A549 (cell line): ENCODE measurements around the gene FAM193A. TPM values are rescaled to one million over a fixed set of nuclear protein-coding genes. Genes with fewer than 3 reads are reported as not detected.

Experiments used
- ATAC-seq, 2 experiments: fragments of 200-7000 bp in 1 of 2; fragments of >200 bp in 1 of 2; cut with Nextera tagmentation in 1 of 2; cut with Tn5 transposase in 1 of 2; 3 replicates each; pipeline versions ENCODE4 v1.8.0 to v1.9.1; 2018 to 2020; ENCODE audit warnings: mild to moderate bottlenecking in 1 of 2, moderate library complexity in 1 of 2
- CTCF ChIA-PET: fragments of 300-600 bp; sonication (Branson Sonifier 250); formaldehyde crosslinking; extraction: SDS; loops from one replicate; lab custom pipeline; 2021; ENCODE audit warnings: antibody characterized with exemption, inconsistent platforms; lab: Yijun Ruan, JAX
- POLR2A ChIA-PET: fragments of 350-600 bp; formaldehyde crosslinking; extraction: SDS; loops from one replicate; lab custom pipeline; 2021; ENCODE audit warnings: antibody characterized with exemption, inconsistent platforms; lab: Yijun Ruan, JAX
- DNase-seq, 2 experiments: peaks; one replicate each; pipeline versions ENCODE4 v3.0.0 to v3.0.0-alpha.2; 2011 to 2016; ENCODE audit warnings: low read depth in 1 of 2, low spot score in 1 of 2
- FAIRE-seq: peaks from 2 replicates; lab custom pipeline; 2011; peaks lifted over from hg19 to GRCh38; lab: Jason Lieb, UNC
- H3K27ac ChIP-seq, 2 experiments: fragments of >200 bp; sonication (Bioruptor Twin); formaldehyde crosslinking; 3 replicates each; pipeline ENCODE4 v1.5.1; 2016 to 2017
- H3K4me1 ChIP-seq: fragments of >200 bp; sonication (Bioruptor Twin); formaldehyde crosslinking; 3 replicates; pipeline ENCODE4 v1.6.1; 2016
- H3K4me2 ChIP-seq: fragments of >200 bp; sonication (Bioruptor Twin); formaldehyde crosslinking; 3 replicates; pipeline ENCODE4 v1.6.1; 2016
- H3K4me3 ChIP-seq: fragments of >200 bp; sonication (Bioruptor Twin); formaldehyde crosslinking; 3 replicates; pipeline ENCODE4 v1.5.1; 2016
- H3K9me3 ChIP-seq: fragments of >200 bp; sonication (Bioruptor Twin); formaldehyde crosslinking; 3 replicates; pipeline ENCODE4 v1.6.1; 2016
- CEBPB ChIP-seq, 2 experiments: fragments of >200 bp in 1 of 2; sonication (Bioruptor Twin) in 1 of 2; formaldehyde crosslinking in 1 of 2; IDR thresholded peaks; 2 replicates each; pipeline ENCODE4 v1.6.1; 2012 to 2016
- EHMT2 ChIP-seq: fragments of 200-600 bp; sonication (generic); IDR thresholded peaks from 2 replicates; pipeline ENCODE4 v1.6.1; 2016; ENCODE audit warnings: antibody characterized with exemption, low read depth, mild to moderate bottlenecking, moderate library complexity
- EP300 ChIP-seq, 2 experiments: fragments of >200 bp; sonication (Bioruptor Twin); formaldehyde crosslinking; IDR thresholded peaks; 2 replicates in 1 of 2; 3 replicates in 1 of 2; pipeline ENCODE4 v1.6.1; 2016 to 2017
- HOXB13 ChIP-seq: fragments of 250-450 bp; sonication (Bioruptor Pico); IDR thresholded peaks from 2 replicates; pipeline ENCODE4 v1.5.0; 2020; ENCODE audit warnings: low read depth, mild to moderate bottlenecking, moderate library complexity
- HOXB5 ChIP-seq: fragments of 250-450 bp; sonication (Bioruptor Pico); IDR thresholded peaks from 2 replicates; pipeline ENCODE4 v1.5.0; 2020; ENCODE audit warnings: mild to moderate bottlenecking, moderate library complexity
- MYC ChIP-seq: IDR thresholded peaks from 2 replicates; pipeline ENCODE4 v1.6.1; 2012; ENCODE audit warnings: mild to moderate bottlenecking, inconsistent platforms, low read length, improper control_type of control experiment, borderline replicate concordance
- NFE2L2 ChIP-seq: fragments of 150-350 bp; conservative IDR thresholded peaks from 2 replicates; pipeline ENCODE4 v1.6.1; 2014; ENCODE audit warnings: low read length
- NPAS2 ChIP-seq: fragments of 250-450 bp; sonication (Bioruptor Pico); IDR thresholded peaks from 2 replicates; pipeline ENCODE4 v1.8.0; 2022; ENCODE audit warnings: mild to moderate bottlenecking, moderate library complexity, borderline replicate concordance
- RCOR1 ChIP-seq: fragments of 150-350 bp; IDR thresholded peaks from 2 replicates; pipeline ENCODE4 v1.6.1; 2014; ENCODE audit warnings: antibody characterized with exemption, low read length, low read depth
- SREBF2 ChIP-seq: fragments of 450-650 bp; IDR thresholded peaks from 2 replicates; pipeline ENCODE4 v1.6.1; 2014; ENCODE audit warnings: mild to moderate bottlenecking, moderate library complexity
- TP53 ChIP-seq: fragments of 250-450 bp; sonication (Bioruptor Pico); IDR thresholded peaks from 2 replicates; pipeline ENCODE4 v1.5.0; 2021; ENCODE audit warnings: mild to moderate bottlenecking, moderate library complexity
- ZNF302 ChIP-seq: fragments of 250-450 bp; sonication (Bioruptor Pico); IDR thresholded peaks from 2 replicates; pipeline ENCODE4 v1.9.0; 2021; ENCODE audit warnings: inconsistent platforms, mild to moderate bottlenecking, moderate library complexity
- ZSCAN20 ChIP-seq: fragments of 250-450 bp; sonication (Bioruptor Pico); IDR thresholded peaks from 2 replicates; pipeline ENCODE4 v1.8.0; 2022; ENCODE audit warnings: mild to moderate bottlenecking, moderate library complexity
- WGBS: methylation state at CpG from one replicate; pipeline ENCODE4 v1.1.6; 2017; ENCODE audit errors: missing lambda C conversion rate; 5-methylcytosine and 5-hydroxymethylcytosine counted together
- polyA plus RNA-seq, 4 experiments: library from polyadenylated mRNA; depleted of rRNA in 3 of 4; stranded (reverse); fragments of >200 nt; fragmentation: RNase III in 1 of 4; extraction: RNeasy Plus Mini Kit Qiagen cat#74134 plus additional on column Dnase treatment in 1 of 4; gene quantifications; 2 replicates in 3 of 4; 3 replicates in 1 of 4; pipeline ENCODE4 v1.2.3, GENCODE V29; 2011 to 2017
- TF ChIP-seq, protein P1 (sequence below): IDR thresholded peaks from 2 replicates; pipeline ENCODE4 v1.6.1; 2012; ENCODE audit warnings: low read depth, borderline replicate concordance
- TF ChIP-seq, protein P2 (sequence below): fragments of >200 bp; sonication (Bioruptor Twin); formaldehyde crosslinking; IDR thresholded peaks from 3 replicates; pipeline ENCODE4 v1.6.1; 2016
- TF ChIP-seq, protein P3 (sequence below): fragments of 250-450 bp; sonication (Bioruptor Pico); IDR thresholded peaks from 2 replicates; pipeline ENCODE4 v1.5.0; 2021; ENCODE audit warnings: mild to moderate bottlenecking, moderate library complexity, borderline replicate concordance
- TF ChIP-seq, protein P4 (sequence below): fragments of 200-600 bp; sonication (generic); IDR thresholded peaks from 2 replicates; pipeline ENCODE4 v1.6.1; 2016; ENCODE audit warnings: antibody characterized with exemption, mild to moderate bottlenecking, moderate library complexity
- TF ChIP-seq, protein P5 (sequence below): fragments of 250-450 bp; sonication (Bioruptor Pico); IDR thresholded peaks from 2 replicates; pipeline ENCODE4 v1.5.0; 2020; ENCODE audit warnings: low read depth, mild to moderate bottlenecking, moderate library complexity

FAM193A gene
- polyA plus RNA-seq, 2 of the 4 experiments (the other 2 are of a cell fraction): 4.5 to 6.7 TPM

DNA sequence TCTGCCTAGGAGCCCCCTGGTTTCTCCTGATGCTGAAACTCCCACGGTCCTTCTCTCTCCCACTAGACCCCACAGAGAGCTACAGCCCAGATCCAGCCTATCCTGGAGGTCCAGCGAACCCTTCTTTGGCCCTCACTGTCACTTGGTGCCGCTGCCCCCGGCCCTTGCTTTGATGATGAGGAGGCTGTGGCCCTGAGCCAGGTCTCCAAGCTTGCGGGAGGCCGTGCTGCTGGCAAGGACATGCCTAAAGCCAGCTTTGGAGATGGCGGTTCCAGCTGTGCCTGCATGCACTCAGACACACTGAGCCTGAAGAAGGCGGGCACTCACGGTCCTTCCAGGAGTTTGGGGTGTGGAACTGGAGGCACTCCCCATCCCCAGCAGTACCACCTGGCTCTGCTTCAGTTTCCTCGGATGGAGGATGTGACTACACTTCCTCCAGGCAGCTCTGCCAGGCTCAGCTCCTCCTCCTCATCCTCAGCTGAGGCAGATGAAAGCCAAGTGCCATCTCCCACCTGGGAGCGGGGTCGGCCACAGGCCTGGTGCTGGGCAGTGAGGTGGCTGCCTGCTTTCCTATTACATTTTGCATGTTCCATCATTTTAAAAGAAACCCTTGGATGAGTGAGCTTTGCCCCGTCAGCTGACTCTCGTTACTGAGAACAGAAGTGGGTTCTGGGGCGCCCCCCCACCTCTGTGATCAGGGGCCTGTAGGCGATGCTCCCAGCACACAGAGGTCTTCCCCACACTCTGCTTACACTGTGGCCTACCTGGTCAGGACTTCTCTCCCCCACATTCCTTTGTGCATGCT lies 210.6 kb downstream of the FAM193A start:
- POLR2A ChIA-PET: interaction anchor here (0.6 kb wide), 1 partner anchor 21 kb away, joined by 6 read pairs; no protein-coding TSS in a partner anchor
- 82% methylated on average over 15 of the region's 16 CpGs for WGBS

DNA sequence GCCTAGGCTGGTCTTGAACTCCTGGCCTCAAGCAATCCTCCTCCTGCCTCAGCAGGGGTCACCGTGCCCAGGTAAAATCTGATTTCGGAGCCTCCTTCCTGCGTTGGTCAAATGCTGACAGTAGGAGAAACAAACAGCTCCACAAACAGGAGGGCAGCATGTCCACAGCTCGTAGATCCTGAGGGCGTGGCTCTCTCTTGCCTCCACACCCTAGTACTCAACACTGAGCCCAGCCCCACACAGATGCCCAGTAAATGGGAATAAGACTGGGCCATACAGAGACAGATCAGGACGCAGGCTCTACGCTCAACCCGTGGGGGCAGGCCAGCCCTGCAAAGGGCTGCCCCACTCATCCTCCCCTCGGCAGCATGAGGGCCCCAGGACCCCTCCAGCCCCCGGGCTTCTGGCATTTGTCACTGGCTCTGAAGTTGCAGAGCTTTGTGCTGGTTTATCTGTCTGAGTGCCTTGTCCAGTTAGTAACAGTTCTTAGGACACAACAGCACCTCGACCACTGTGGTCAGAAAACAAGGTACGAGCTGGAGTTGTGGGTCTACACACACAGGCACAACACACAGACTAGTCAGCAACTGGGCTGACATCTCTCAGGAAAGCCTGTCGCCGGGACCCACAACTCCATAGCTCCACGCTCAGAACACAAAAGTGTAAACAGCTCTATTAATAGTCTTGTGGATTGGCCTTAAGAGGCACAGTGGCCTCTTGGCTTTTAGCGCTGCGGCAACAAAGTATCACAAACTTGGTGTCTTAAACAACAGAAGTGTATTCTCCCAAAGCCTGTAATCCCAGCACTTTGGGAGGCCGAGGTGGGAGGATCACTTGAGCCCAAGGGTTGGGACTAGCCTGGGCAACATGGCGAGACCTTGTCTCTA lies 214.5 kb downstream of the FAM193A start:
- ChIA-PET POLR2A (no interaction called here), CTCF (interaction anchor here (0.6 to 3.4 kb wide), 2 partner anchors 13 to 16 kb away, joined by 3 to 14 read pairs; no protein-coding TSS in a partner anchor)
- FAIRE-seq (no peak), DNase-seq (no peak), ATAC-seq (no peak)
- no peaks in the 10 kb centered on the region for H3K9me3 ChIP-seq
- TF ChIP-seq NFE2L2 (no peak), CEBPB (IDR thresholded peaks at IDR 0.05) (no peak), NPAS2 (no peak), HOXB5 (CRISPR knock-in tag) (no peak), ZSCAN20 (CRISPR knock-in tag) (no peak), RCOR1 (no peak), EP300 (IDR thresholded peaks at IDR 0.05) (no peak), TP53 (CRISPR knock-in tag) (no peak), MYC (no peak)
- TF ChIP-seq, protein P1, sequence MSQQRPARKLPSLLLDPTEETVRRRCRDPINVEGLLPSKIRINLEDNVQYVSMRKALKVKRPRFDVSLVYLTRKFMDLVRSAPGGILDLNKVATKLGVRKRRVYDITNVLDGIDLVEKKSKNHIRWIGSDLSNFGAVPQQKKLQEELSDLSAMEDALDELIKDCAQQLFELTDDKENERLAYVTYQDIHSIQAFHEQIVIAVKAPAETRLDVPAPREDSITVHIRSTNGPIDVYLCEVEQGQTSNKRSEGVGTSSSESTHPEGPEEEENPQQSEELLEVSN: no peak
- TF ChIP-seq, protein P2, sequence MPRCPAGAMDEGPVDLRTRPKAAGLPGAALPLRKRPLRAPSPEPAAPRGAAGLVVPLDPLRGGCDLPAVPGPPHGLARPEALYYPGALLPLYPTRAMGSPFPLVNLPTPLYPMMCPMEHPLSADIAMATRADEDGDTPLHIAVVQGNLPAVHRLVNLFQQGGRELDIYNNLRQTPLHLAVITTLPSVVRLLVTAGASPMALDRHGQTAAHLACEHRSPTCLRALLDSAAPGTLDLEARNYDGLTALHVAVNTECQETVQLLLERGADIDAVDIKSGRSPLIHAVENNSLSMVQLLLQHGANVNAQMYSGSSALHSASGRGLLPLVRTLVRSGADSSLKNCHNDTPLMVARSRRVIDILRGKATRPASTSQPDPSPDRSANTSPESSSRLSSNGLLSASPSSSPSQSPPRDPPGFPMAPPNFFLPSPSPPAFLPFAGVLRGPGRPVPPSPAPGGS: no peak
- H3K4me1 ChIP-seq: peaks cover 22% of the 10 kb centered on the region
- no peak overlapping the region for H3K4me3 ChIP-seq
- H3K27ac ChIP-seq: no peak overlapping the region
- WGBS: 90% methylated on average over 17 of the region's 19 CpGs
- no peak overlapping the region for H3K4me2 ChIP-seq

More for the DNA sequence above, 210.6 kb downstream of the FAM193A start:
- no peak for DNase-seq
- H3K27ac ChIP-seq: peak overlapping the region in 1 of 2 experiments; percentile 57; a peak in 3 of 6 replicates
- H3K4me2 ChIP-seq: no peak overlapping the region
- H3K9me3 ChIP-seq: no peaks in the 10 kb centered on the region
- peaks cover 20% of the 10 kb centered on the region for H3K4me1 ChIP-seq
- TF ChIP-seq TP53 (CRISPR knock-in tag) (no peak), SREBF2 (no peak), EHMT2 (no peak), HOXB13 (CRISPR knock-in tag) (no peak), ZNF302 (CRISPR knock-in tag) (no peak), ZSCAN20 (CRISPR knock-in tag) (no peak)
- TF ChIP-seq, protein P3, sequence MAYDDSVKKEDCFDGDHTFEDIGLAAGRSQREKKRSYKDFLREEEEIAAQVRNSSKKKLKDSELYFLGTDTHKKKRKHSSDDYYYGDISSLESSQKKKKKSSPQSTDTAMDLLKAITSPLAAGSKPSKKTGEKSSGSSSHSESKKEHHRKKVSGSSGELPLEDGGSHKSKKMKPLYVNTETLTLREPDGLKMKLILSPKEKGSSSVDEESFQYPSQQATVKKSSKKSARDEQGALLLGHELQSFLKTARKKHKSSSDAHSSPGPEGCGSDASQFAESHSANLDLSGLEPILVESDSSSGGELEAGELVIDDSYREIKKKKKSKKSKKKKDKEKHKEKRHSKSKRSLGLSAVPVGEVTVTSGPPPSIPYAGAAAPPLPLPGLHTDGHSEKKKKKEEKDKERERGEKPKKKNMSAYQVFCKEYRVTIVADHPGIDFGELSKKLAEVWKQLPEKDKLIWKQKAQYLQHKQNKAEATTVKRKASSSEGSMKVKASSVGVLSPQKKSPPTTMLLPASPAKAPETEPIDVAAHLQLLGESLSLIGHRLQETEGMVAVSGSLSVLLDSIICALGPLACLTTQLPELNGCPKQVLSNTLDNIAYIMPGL (CRISPR knock-in tag): no peak
- TF ChIP-seq, protein P4, sequence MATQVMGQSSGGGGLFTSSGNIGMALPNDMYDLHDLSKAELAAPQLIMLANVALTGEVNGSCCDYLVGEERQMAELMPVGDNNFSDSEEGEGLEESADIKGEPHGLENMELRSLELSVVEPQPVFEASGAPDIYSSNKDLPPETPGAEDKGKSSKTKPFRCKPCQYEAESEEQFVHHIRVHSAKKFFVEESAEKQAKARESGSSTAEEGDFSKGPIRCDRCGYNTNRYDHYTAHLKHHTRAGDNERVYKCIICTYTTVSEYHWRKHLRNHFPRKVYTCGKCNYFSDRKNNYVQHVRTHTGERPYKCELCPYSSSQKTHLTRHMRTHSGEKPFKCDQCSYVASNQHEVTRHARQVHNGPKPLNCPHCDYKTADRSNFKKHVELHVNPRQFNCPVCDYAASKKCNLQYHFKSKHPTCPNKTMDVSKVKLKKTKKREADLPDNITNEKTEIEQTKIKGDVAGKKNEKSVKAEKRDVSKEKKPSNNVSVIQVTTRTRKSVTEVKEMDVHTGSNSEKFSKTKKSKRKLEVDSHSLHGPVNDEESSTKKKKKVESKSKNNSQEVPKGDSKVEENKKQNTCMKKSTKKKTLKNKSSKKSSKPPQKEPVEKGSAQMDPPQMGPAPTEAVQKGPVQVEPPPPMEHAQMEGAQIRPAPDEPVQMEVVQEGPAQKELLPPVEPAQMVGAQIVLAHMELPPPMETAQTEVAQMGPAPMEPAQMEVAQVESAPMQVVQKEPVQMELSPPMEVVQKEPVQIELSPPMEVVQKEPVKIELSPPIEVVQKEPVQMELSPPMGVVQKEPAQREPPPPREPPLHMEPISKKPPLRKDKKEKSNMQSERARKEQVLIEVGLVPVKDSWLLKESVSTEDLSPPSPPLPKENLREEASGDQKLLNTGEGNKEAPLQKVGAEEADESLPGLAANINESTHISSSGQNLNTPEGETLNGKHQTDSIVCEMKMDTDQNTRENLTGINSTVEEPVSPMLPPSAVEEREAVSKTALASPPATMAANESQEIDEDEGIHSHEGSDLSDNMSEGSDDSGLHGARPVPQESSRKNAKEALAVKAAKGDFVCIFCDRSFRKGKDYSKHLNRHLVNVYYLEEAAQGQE: no peak
- TF ChIP-seq, protein P5, sequence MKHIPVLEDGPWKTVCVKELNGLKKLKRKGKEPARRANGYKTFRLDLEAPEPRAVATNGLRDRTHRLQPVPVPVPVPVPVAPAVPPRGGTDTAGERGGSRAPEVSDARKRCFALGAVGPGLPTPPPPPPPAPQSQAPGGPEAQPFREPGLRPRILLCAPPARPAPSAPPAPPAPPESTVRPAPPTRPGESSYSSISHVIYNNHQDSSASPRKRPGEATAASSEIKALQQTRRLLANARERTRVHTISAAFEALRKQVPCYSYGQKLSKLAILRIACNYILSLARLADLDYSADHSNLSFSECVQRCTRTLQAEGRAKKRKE: no peak
- TF ChIP-seq, all 56 proteins: peak for 0
- no peak for ATAC-seq
- no peak overlapping the region for H3K4me3 ChIP-seq
- CTCF ChIA-PET: interaction anchor here (1.0 kb wide), 1 partner anchor 10 kb away, joined by 3 read pairs; no protein-coding TSS in a partner anchor
- no peak for FAIRE-seq
